ENCODE data around the gene LSG1. TPM values are rescaled to one million over a fixed set of nuclear protein-coding genes. Genes with fewer than 3 reads are reported as not detected.

The LSG1 gene
- total RNA-seq, 6 donors from 2014 or later = 21.6 to 42.6 (median 34.7) TPM

GRCh38 chr3:194637541-194638400 lies 34.2 kb downstream of the LSG1 start:
- no peak for ATAC-seq (ENCODE audit: low FRiP score in 2 of 2)
- peaks cover 0 to 28% (median 16%) of the 10 kb centered on the region in 4 donors for H3K36me3 ChIP-seq
- H3K4me3 ChIP-seq = no peak overlapping the region
- H3K27me3 ChIP-seq = no peaks in the 10 kb centered on the region
- TF ChIP-seq EP300 (IDR thresholded peaks at IDR 0.05) (no peak), POLR2AphosphoS5 (IDR thresholded peaks at IDR 0.05) (no peak), POLR2A (IDR thresholded peaks at IDR 0.05) (no peak)
- TF ChIP-seq, protein P1, sequence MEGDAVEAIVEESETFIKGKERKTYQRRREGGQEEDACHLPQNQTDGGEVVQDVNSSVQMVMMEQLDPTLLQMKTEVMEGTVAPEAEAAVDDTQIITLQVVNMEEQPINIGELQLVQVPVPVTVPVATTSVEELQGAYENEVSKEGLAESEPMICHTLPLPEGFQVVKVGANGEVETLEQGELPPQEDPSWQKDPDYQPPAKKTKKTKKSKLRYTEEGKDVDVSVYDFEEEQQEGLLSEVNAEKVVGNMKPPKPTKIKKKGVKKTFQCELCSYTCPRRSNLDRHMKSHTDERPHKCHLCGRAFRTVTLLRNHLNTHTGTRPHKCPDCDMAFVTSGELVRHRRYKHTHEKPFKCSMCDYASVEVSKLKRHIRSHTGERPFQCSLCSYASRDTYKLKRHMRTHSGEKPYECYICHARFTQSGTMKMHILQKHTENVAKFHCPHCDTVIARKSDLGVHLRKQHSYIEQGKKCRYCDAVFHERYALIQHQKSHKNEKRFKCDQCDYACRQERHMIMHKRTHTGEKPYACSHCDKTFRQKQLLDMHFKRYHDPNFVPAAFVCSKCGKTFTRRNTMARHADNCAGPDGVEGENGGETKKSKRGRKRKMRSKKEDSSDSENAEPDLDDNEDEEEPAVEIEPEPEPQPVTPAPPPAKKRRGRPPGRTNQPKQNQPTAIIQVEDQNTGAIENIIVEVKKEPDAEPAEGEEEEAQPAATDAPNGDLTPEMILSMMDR (IDR thresholded peaks at IDR 0.05) = no peak
- no peaks in the 10 kb centered on the region for H3K9me3 ChIP-seq
- 94 to 96% methylated on average over 22 of the region's 22 CpGs for WGBS, 2 donors
- DNase-seq = no peak
- peak overlapping the region in 2 of 4 donors; percentile 31 to 86 for H3K27ac ChIP-seq
- H3K4me1 ChIP-seq = peaks cover 0 to 21% (median 17%) of the 10 kb centered on the region in 4 donors

GRCh38 chr3:194637066-194637465 lies 34.9 kb downstream of the LSG1 start:
- 63 to 64% methylated on average over 3 of the region's 3 CpGs for WGBS, 2 donors
- DNase-seq = no peak
- peak overlapping the region in 2 of 4 donors; percentile 31 to 37 for H3K27ac ChIP-seq

DNA sequence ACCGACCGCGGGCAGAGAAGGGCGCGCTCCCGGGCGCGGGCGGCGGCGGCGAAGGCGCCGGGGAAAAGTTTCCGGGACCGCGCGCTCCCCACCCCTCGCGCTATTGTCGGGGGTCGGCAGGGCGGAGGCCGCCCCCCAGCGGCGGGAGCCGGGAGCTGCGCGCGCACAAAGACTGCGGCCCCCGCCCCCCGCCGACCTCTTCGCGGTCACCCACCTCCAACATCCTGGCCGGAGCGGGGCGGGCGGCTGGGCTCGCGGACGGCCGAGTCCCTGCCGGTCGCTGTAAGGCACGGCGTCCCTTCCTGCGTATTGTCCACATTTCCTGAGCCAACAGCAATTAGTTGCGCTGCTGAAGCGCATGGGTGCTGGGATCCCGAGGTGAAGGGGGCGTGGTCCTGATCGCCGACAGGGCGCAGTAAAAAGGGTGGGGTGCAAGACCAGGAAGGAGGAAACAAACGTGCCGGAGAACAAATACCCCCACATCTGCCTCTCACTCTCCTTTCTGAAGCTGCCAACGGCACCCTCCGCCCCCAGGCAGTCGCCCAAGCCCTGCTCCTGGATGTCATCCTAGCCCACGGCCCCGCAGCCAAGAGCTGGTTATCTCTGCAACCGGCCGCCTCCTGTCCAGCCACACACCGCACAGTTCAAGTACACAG lies 38.5 kb downstream of the LSG1 start, which contains the start of gene TMEM44:
Gene TMEM44, minus strand, starts transcription at position 71 of the 656 bp plus-strand sequence. CDS start 204 bp downstream, outside the sequence.
- DNase-seq (peak; percentile 74 to 95), ATAC-seq (ENCODE audit: low FRiP score in 2 of 2) (peak; percentile 92 to 93)
- H3K9me3 ChIP-seq = no peaks in the 10 kb centered on the region
- H3K27me3 ChIP-seq = no peaks in the 10 kb centered on the region
- peak within 1 kb of the TSS; percentile 72 to 88 (median 84) for H3K27ac ChIP-seq
- H3K36me3 ChIP-seq = peaks cover 0 to 10% (median 1%) of the 10 kb centered on the region in 4 donors
- H3K4me3 ChIP-seq = peak within 1 kb of the TSS; percentile 62 to 84 (median 70)
- peaks cover 3 to 23% (median 6%) of the 10 kb centered on the region in 4 donors for H3K4me1 ChIP-seq
- 1% methylated on average over 24 to 28 of the region's 66 CpGs for WGBS, 2 donors
- TF ChIP-seq POLR2AphosphoS5 (IDR thresholded peaks at IDR 0.05) (peak; percentile 61 to 79), EP300 (IDR thresholded peaks at IDR 0.05) (no peak), POLR2A (IDR thresholded peaks at IDR 0.05) (peak in 2 of 4 donors; percentile 26 to 37)
- TF ChIP-seq, protein P1 (IDR thresholded peaks at IDR 0.05) = peak; percentile 51 to 92 (median 90)

More at GRCh38 chr3:194637066-194637465, 34.9 kb downstream of the LSG1 start:
- Histone ChIP-seq H3K27me3 (no peaks in the 10 kb centered on the region), H3K36me3 (peaks cover 0 to 21% (median 13%) of the 10 kb centered on the region in 4 donors), H3K9me3 (no peaks in the 10 kb centered on the region), H3K4me1 (peaks cover 6 to 21% (median 20%) of the 10 kb centered on the region in 4 donors), H3K4me3 (no peak overlapping the region)
- TF ChIP-seq, protein P1 (IDR thresholded peaks at IDR 0.05) = no peak
- TF ChIP-seq EP300 (IDR thresholded peaks at IDR 0.05) (no peak), POLR2AphosphoS5 (IDR thresholded peaks at IDR 0.05) (no peak), POLR2A (IDR thresholded peaks at IDR 0.05) (no peak)
- ATAC-seq (ENCODE audit: low FRiP score in 2 of 2) = no peak

DNA sequence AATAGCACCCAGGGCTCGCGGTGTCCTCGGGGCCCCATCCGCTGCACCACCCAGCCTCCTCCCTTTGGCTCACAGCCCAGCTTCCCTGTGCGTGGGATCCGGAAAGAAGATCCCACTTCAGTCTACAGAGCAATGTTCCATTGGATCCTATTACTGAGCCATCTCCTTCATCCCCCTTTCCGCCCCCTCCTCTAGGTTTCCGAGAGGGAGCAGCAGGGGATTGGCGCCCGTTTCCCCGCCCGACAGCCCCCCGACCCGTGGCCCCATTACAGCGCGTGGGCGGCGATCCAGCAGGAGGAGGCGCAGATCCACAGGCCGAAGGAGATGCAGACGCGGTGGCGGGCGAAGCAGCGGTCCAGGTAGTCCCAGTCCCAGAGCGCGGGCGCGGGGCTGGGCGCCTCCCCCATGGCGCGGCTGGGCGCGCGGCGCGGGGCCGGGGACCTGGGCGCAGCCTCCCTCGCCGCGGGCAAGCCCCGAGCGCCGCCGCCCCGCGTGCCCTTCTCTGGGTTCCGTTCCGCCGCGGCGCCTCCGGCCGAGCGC lies 39.1 kb downstream of the LSG1 start:
- peak in 1 of 2 donors; percentile 36 for DNase-seq
- ATAC-seq (ENCODE audit: low FRiP score in 2 of 2) = peak; percentile 41 to 44
- 0 to 1% methylated on average over 6 to 40 of the region's 56 CpGs for WGBS, 2 donors
- no peaks in the 10 kb centered on the region for H3K9me3 ChIP-seq
- H3K36me3 ChIP-seq = peaks cover 0 to 16% (median 4%) of the 10 kb centered on the region in 4 donors
- peak; percentile 18 to 48 for TF ChIP-seq POLR2AphosphoS5 (IDR thresholded peaks at IDR 0.05)
- no peak for TF ChIP-seq POLR2A (IDR thresholded peaks at IDR 0.05)
- H3K4me1 ChIP-seq = peaks cover 3 to 23% (median 6%) of the 10 kb centered on the region in 4 donors
- no peaks in the 10 kb centered on the region for H3K27me3 ChIP-seq
- peak overlapping the region; percentile 72 to 88 (median 84) for H3K27ac ChIP-seq
- peak overlapping the region; percentile 35 to 84 (median 70) for H3K4me3 ChIP-seq

Data from upper lobe of left lung (tissue), 6 donors.